ENCODE data around the gene ARF1. TPM values are rescaled to one million over a fixed set of nuclear protein-coding genes. Genes with fewer than 3 reads are reported as not detected.

The ARF1 gene
- total RNA-seq, 1 donor from 2014 or later = 339 TPM

- H3K4me1 Mint-ChIP-seq (ENCODE audit: low read depth) = peaks cover 89% of the 10 kb centered on the region
- peaks cover 6% of the 10 kb centered on the region for H3K36me3 Mint-ChIP-seq (ENCODE audit: low read depth)
- H3K27me3 Mint-ChIP-seq (ENCODE audit: low read depth) = no peaks in the 10 kb centered on the region
- peak overlapping the region; percentile 93 for H3K27ac Mint-ChIP-seq (ENCODE audit: unreplicated experiment)
- TF ChIP-seq, protein P1, sequence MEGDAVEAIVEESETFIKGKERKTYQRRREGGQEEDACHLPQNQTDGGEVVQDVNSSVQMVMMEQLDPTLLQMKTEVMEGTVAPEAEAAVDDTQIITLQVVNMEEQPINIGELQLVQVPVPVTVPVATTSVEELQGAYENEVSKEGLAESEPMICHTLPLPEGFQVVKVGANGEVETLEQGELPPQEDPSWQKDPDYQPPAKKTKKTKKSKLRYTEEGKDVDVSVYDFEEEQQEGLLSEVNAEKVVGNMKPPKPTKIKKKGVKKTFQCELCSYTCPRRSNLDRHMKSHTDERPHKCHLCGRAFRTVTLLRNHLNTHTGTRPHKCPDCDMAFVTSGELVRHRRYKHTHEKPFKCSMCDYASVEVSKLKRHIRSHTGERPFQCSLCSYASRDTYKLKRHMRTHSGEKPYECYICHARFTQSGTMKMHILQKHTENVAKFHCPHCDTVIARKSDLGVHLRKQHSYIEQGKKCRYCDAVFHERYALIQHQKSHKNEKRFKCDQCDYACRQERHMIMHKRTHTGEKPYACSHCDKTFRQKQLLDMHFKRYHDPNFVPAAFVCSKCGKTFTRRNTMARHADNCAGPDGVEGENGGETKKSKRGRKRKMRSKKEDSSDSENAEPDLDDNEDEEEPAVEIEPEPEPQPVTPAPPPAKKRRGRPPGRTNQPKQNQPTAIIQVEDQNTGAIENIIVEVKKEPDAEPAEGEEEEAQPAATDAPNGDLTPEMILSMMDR (IDR thresholded peaks at IDR 0.05) = no peak
- H3K4me3 Mint-ChIP-seq (ENCODE audit: unreplicated experiment) = peak overlapping the region; percentile 50
- H3K9me3 Mint-ChIP-seq (ENCODE audit: low read depth) = no peaks in the 10 kb centered on the region
- peak; percentile 66 for DNase-seq (ENCODE audit: low spot score)
These were observed 6.3 kb downstream of the ARF1 start for GRCh38 chr1:228088586-228089498.

GRCh38 chr1:228089519-228090380, 7.2 kb downstream of the ARF1 start:
- DNase-seq (ENCODE audit: low spot score) = peak; percentile 59
- TF ChIP-seq, protein P1 (IDR thresholded peaks at IDR 0.05) = no peak
- H3K4me3 Mint-ChIP-seq (ENCODE audit: unreplicated experiment) = no peak overlapping the region
- peaks cover 2% of the 10 kb centered on the region for H3K9me3 Mint-ChIP-seq (ENCODE audit: low read depth)
- peaks cover 6% of the 10 kb centered on the region for H3K36me3 Mint-ChIP-seq (ENCODE audit: low read depth)
- H3K27ac Mint-ChIP-seq (ENCODE audit: unreplicated experiment) = peak overlapping the region; percentile 93
- H3K27me3 Mint-ChIP-seq (ENCODE audit: low read depth) = no peaks in the 10 kb centered on the region
- H3K4me1 Mint-ChIP-seq (ENCODE audit: low read depth) = peaks cover 80% of the 10 kb centered on the region

DNA sequence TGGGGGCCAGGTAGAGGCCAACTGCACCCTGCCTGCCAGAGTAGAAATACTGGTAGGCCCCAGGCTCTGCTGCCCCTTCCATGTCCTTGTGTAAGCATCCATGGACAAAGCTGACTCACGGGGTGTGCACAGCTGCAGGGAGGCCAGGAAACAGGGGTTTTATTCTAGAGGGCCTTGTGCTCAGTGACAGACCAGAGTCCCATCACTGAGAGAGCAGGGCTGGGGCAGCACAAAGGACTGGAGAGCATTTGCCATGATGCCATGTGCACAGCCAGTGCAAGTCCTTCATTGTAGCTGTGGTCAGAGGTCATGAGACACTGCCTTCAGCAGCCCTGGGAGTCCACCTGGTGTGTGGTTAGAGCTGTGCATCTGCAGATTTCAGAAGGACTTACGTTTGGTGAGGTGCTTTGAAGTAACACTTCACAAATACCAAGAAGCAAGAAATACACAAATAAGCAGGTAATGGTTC, 8.1 kb downstream of the ARF1 start:
- TF ChIP-seq, protein P1 (IDR thresholded peaks at IDR 0.05) = no peak
- H3K27me3 Mint-ChIP-seq (ENCODE audit: low read depth) = no peaks in the 10 kb centered on the region
- H3K4me3 Mint-ChIP-seq (ENCODE audit: unreplicated experiment) = no peak overlapping the region
- peak; percentile 50 for DNase-seq (ENCODE audit: low spot score)
- H3K4me1 Mint-ChIP-seq (ENCODE audit: low read depth) = peaks cover 73% of the 10 kb centered on the region
- peak overlapping the region; percentile 74 for H3K27ac Mint-ChIP-seq (ENCODE audit: unreplicated experiment)
- peaks cover 7% of the 10 kb centered on the region for H3K9me3 Mint-ChIP-seq (ENCODE audit: low read depth)
- peaks cover 10% of the 10 kb centered on the region for H3K36me3 Mint-ChIP-seq (ENCODE audit: low read depth)

GRCh38 chr1:228091084-228091483, 8.6 kb downstream of the ARF1 start:
- Mint-ChIP-seq H3K36me3 (ENCODE audit: low read depth) (peaks cover 12% of the 10 kb centered on the region), H3K27ac (ENCODE audit: unreplicated experiment) (peak overlapping the region; percentile 54), H3K27me3 (ENCODE audit: low read depth) (no peaks in the 10 kb centered on the region), H3K4me1 (ENCODE audit: low read depth) (peaks cover 73% of the 10 kb centered on the region), H3K9me3 (ENCODE audit: low read depth) (peaks cover 7% of the 10 kb centered on the region), H3K4me3 (ENCODE audit: unreplicated experiment) (no peak overlapping the region)
- TF ChIP-seq, protein P1 (IDR thresholded peaks at IDR 0.05) = no peak
- DNase-seq (ENCODE audit: low spot score) = peak; percentile 13

Measured in chondrocyte (in vitro differentiated cells).